Stimulated activated memory B cell treated with anti-CD40 and anti-IgM and Interleukin-4, amounts not matched to agents 10 μg/mL and 1 μg/mL and 100 μg/mL, for 72 hours (primary cell): ENCODE results near the gene CLTA.
"Not testable (repeated sequence)": the region's sequence is repeated elsewhere in the genome, so short reads cannot be mapped to it uniquely, and the experiment has no call there.

Experiments used
- ATAC-seq: fragments of 150-1000 bp; cut with Tn5 transposase; 2 replicates; pipeline ENCODE4 v1.10.0; 2021
- H3K27ac Mint-ChIP-seq: one replicate; pipeline ENCODE4 v1.8.0; 2022; ENCODE audit warnings: mild to moderate bottlenecking, mixed read lengths
- H3K27me3 Mint-ChIP-seq: one replicate; pipeline ENCODE4 v1.8.0; 2022; ENCODE audit warnings: mixed read lengths
- H3K36me3 Mint-ChIP-seq: one replicate; pipeline ENCODE4 v1.8.0; 2022; ENCODE audit warnings: mixed read lengths
- H3K4me1 Mint-ChIP-seq: one replicate; pipeline ENCODE4 v1.8.0; 2022; ENCODE audit warnings: mixed read lengths
- H3K4me3 Mint-ChIP-seq: one replicate; pipeline ENCODE4 v1.8.0; 2022; ENCODE audit warnings: mild to moderate bottlenecking, moderate library complexity, mixed read lengths
- H3K9me3 Mint-ChIP-seq: one replicate; pipeline ENCODE4 v1.8.0; 2022; ENCODE audit warnings: mixed read lengths

Gene CLTA

GRCh38 chr9:36218411-36218901, 27.7 kb downstream of the CLTA start:
- ATAC-seq, result no peak
- H3K27me3 Mint-ChIP-seq, result no peaks in the 10 kb centered on the region
- H3K27ac Mint-ChIP-seq, result peak overlapping the region; percentile 12
- no peak overlapping the region for H3K4me3 Mint-ChIP-seq
- peaks cover 17% of the 10 kb centered on the region for H3K4me1 Mint-ChIP-seq
- H3K9me3 Mint-ChIP-seq, result peaks cover 3% of the 10 kb centered on the region
- H3K36me3 Mint-ChIP-seq, result peaks cover 55% of the 10 kb centered on the region

GRCh38 chr9:36221667-36222066, 30.9 kb downstream of the CLTA start:
- H3K9me3 Mint-ChIP-seq, result peaks cover 3% of the 10 kb centered on the region
- H3K36me3 Mint-ChIP-seq, result peaks cover 73% of the 10 kb centered on the region
- H3K27me3 Mint-ChIP-seq, result no peaks in the 10 kb centered on the region
- no peak overlapping the region for H3K27ac Mint-ChIP-seq
- ATAC-seq, result no peak
- H3K4me1 Mint-ChIP-seq, result peaks cover 17% of the 10 kb centered on the region
- H3K4me3 Mint-ChIP-seq, result no peak overlapping the region

- Mint-ChIP-seq H3K27ac (no peak overlapping the region), H3K27me3 (no peaks in the 10 kb centered on the region), H3K4me1 (peaks cover 13% of the 10 kb centered on the region)
Observed at GRCh38 chr9:36222449-36222848, 31.7 kb downstream of the CLTA start.

GRCh38 chr9:36237230-36237629, 46.5 kb downstream of the CLTA start:
- Mint-ChIP-seq H3K27me3 (no peaks in the 10 kb centered on the region), H3K9me3 (no peaks in the 10 kb centered on the region), H3K4me1 (no peaks in the 10 kb centered on the region), H3K27ac (no peak overlapping the region), H3K36me3 (peaks cover 51% of the 10 kb centered on the region), H3K4me3 (no peak overlapping the region)
- ATAC-seq, result no peak

More at GRCh38 chr9:36222449-36222848, 31.7 kb downstream of the CLTA start:
- Mint-ChIP-seq H3K4me3 (no peak overlapping the region), H3K9me3 (peaks cover 3% of the 10 kb centered on the region), H3K36me3 (peaks cover 75% of the 10 kb centered on the region)
- no peak for ATAC-seq

GRCh38 chr9:36239205-36239604, 48.5 kb downstream of the CLTA start:
- not testable (repeated sequence) for ATAC-seq

GRCh38 chr9:36239675-36240074, 49.0 kb downstream of the CLTA start:
- not testable (repeated sequence) for H3K27ac Mint-ChIP-seq, ATAC-seq, H3K4me3 Mint-ChIP-seq, H3K9me3 Mint-ChIP-seq, H3K27me3 Mint-ChIP-seq, H3K4me1 Mint-ChIP-seq
- H3K36me3 Mint-ChIP-seq, result peaks cover 39% of the 10 kb centered on the region

More at GRCh38 chr9:36239205-36239604, 48.5 kb downstream of the CLTA start:
- not testable (repeated sequence) for H3K4me3 Mint-ChIP-seq, H3K27ac Mint-ChIP-seq, H3K9me3 Mint-ChIP-seq, H3K4me1 Mint-ChIP-seq, H3K27me3 Mint-ChIP-seq
- peaks cover 42% of the 10 kb centered on the region for H3K36me3 Mint-ChIP-seq

- no peak for ATAC-seq
- Mint-ChIP-seq H3K4me3 (no peak overlapping the region), H3K36me3 (peaks cover 22% of the 10 kb centered on the region), H3K9me3 (no peaks in the 10 kb centered on the region), H3K4me1 (peaks cover 17% of the 10 kb centered on the region), H3K27me3 (no peaks in the 10 kb centered on the region), H3K27ac (no peak overlapping the region)
Observed at GRCh38 chr9:36245906-36246305, 55.2 kb downstream of the CLTA start.

- Mint-ChIP-seq H3K27ac (no peak overlapping the region), H3K36me3 (peaks cover 23% of the 10 kb centered on the region), H3K4me1 (peaks cover 22% of the 10 kb centered on the region), H3K9me3 (no peaks in the 10 kb centered on the region), H3K4me3 (no peak overlapping the region), H3K27me3 (no peaks in the 10 kb centered on the region)
- ATAC-seq, result no peak
Observed at GRCh38 chr9:36247356-36247755, 56.6 kb downstream of the CLTA start.

- H3K27ac Mint-ChIP-seq, H3K9me3 Mint-ChIP-seq, H3K27me3 Mint-ChIP-seq, ATAC-seq, H3K4me3 Mint-ChIP-seq: not testable (repeated sequence)
- Mint-ChIP-seq H3K4me1 (peaks cover 22% of the 10 kb centered on the region), H3K36me3 (peaks cover 23% of the 10 kb centered on the region)
Observed at GRCh38 chr9:36248061-36248460, 57.3 kb downstream of the CLTA start.

- Mint-ChIP-seq H3K27ac (no peak overlapping the region), H3K9me3 (no peaks in the 10 kb centered on the region), H3K36me3 (peaks cover 23% of the 10 kb centered on the region), H3K4me3 (no peak overlapping the region), H3K27me3 (no peaks in the 10 kb centered on the region), H3K4me1 (peaks cover 22% of the 10 kb centered on the region)
- no peak for ATAC-seq
Observed at GRCh38 chr9:36249189-36249588, 58.5 kb downstream of the CLTA start.

- peak overlapping the region; percentile 9 for H3K27ac Mint-ChIP-seq
- H3K9me3 Mint-ChIP-seq, result no peaks in the 10 kb centered on the region
- peaks cover 22% of the 10 kb centered on the region for H3K4me1 Mint-ChIP-seq
- no peaks in the 10 kb centered on the region for H3K27me3 Mint-ChIP-seq
- H3K4me3 Mint-ChIP-seq, result no peak overlapping the region
- no peak for ATAC-seq
- peaks cover 23% of the 10 kb centered on the region for H3K36me3 Mint-ChIP-seq
Observed at GRCh38 chr9:36250079-36250478, 59.4 kb downstream of the CLTA start.

- Mint-ChIP-seq H3K36me3 (peaks cover 18% of the 10 kb centered on the region), H3K4me1 (peaks cover 22% of the 10 kb centered on the region), H3K9me3 (no peaks in the 10 kb centered on the region), H3K27me3 (no peaks in the 10 kb centered on the region), H3K27ac (no peak overlapping the region), H3K4me3 (no peak overlapping the region)
- no peak for ATAC-seq
Observed at GRCh38 chr9:36251428-36251827, 60.7 kb downstream of the CLTA start.

- Mint-ChIP-seq H3K27me3 (no peaks in the 10 kb centered on the region), H3K9me3 (no peaks in the 10 kb centered on the region), H3K4me1 (no peaks in the 10 kb centered on the region), H3K27ac (peak within 1 kb of the TSS; percentile 95), H3K4me3 (peak within 1 kb of the TSS; percentile 99), H3K36me3 (no peaks in the 10 kb centered on the region)
- ATAC-seq, result peak; percentile 96
Observed at GRCh38 chr9:36258208-36258995, 67.7 kb downstream of the CLTA start, which contains the start of gene GNE. Gene GNE (minus strand): TSS chr9:36258448. CDS start chr9:36249355, 9,093 bp downstream.

- ATAC-seq, result no peak
- H3K4me3 Mint-ChIP-seq, result peak overlapping the region; percentile 99
- no peaks in the 10 kb centered on the region for H3K36me3 Mint-ChIP-seq
- no peaks in the 10 kb centered on the region for H3K27me3 Mint-ChIP-seq
- no peaks in the 10 kb centered on the region for H3K4me1 Mint-ChIP-seq
- peak overlapping the region; percentile 95 for H3K27ac Mint-ChIP-seq
- no peaks in the 10 kb centered on the region for H3K9me3 Mint-ChIP-seq
Observed at GRCh38 chr9:36258996-36259533, 68.3 kb downstream of the CLTA start.
